Mesothelial cell of epicardium (in vitro differentiated cells): ENCODE results near the gene SLC6A13. TPM values are rescaled to one million over a fixed set of nuclear protein-coding genes. Genes with fewer than 3 reads are reported as not detected.

Source experiments
- DNase-seq, 2 experiments: peaks; one replicate each; pipeline ENCODE4 v3.0.0; 2021; ENCODE audit warnings: low spot score in 2 of 2; ENCODE audit not compliant: unreplicated experiment in 2 of 2
- H3K27ac Mint-ChIP-seq: 2 replicates; pipeline ENCODE4 v1.8.0; 2021; ENCODE audit warnings: mixed read lengths
- H3K27me3 Mint-ChIP-seq: 2 replicates; pipeline ENCODE4 v1.8.0; 2021; ENCODE audit warnings: low read depth, mixed read lengths
- H3K36me3 Mint-ChIP-seq: 2 replicates; pipeline ENCODE4 v1.8.0; 2021; ENCODE audit warnings: mixed read lengths
- H3K4me1 Mint-ChIP-seq: 2 replicates; pipeline ENCODE4 v1.8.0; 2021; ENCODE audit warnings: mixed read lengths
- H3K4me3 Mint-ChIP-seq: 2 replicates; pipeline ENCODE4 v1.8.0; 2021; ENCODE audit warnings: mild to moderate bottlenecking, moderate library complexity, mixed read lengths
- H3K9me3 Mint-ChIP-seq: 2 replicates; pipeline ENCODE4 v1.8.0; 2021; ENCODE audit warnings: mixed read lengths
- CTCF ChIP-seq: fragments of 200-600 bp; sonication (generic); IDR thresholded peaks from one replicate; pipeline ENCODE4 v1.5.0; 2021; ENCODE audit warnings: antibody characterized with exemption; ENCODE audit not compliant: unreplicated experiment
- total RNA-seq: library from RNA; stranded (reverse); gene quantifications from 3 replicates; pipeline ENCODE4 v1.2.1, GENCODE V29; 2021

SLC6A13 gene
- total RNA-seq, 1 donor from 2014 or later = 1.2 TPM

DNA sequence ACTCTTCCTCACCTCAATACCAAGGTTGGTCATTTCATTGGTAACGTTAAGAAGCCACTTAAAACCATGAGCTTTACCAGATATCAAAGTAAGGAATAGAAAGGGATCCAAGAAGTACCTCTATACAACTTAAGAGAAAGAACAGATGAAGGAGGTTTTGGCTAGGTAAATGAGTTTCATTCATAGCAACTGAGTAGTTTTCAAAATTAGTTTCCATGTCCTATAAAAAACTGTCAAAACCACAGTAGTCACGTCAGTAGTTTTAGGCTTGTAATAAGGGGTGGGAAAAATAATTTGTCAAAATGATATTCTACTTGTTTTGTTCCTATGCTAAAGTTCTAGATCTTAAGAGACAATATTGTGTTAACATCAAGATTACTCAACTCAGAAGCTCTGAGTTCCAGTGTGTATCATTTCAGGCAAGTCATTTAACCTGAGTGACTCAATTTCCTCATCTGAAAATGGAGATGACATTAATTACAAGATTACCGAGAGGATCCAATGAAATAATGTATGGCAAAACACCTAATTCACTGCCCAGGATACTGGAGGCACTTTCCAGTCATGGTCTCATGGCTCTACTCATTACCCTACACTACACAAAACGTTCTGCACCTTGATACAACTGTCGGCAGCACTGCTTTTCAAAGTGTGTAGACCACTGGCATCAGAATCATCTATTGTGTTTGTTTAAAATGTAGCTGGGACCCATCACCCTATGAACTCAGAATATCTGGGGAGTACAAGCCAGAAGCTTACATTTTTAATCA lies 24.1 kb upstream of the SLC6A13 start:
- Mint-ChIP-seq H3K27me3 (no peaks in the 10 kb centered on the region), H3K27ac (no peak overlapping the region)
- TF ChIP-seq CTCF = no peak

GRCh38 chr12:278046-278445 lies 15.4 kb upstream of the SLC6A13 start:
- H3K4me3 Mint-ChIP-seq = no peak overlapping the region
- H3K27me3 Mint-ChIP-seq = no peaks in the 10 kb centered on the region
- H3K27ac Mint-ChIP-seq = no peak overlapping the region
- no peak for TF ChIP-seq CTCF
- H3K4me1 Mint-ChIP-seq = peaks cover 11% of the 10 kb centered on the region
- H3K9me3 Mint-ChIP-seq = no peaks in the 10 kb centered on the region
- no peak for DNase-seq
- peaks cover 19% of the 10 kb centered on the region for H3K36me3 Mint-ChIP-seq

More for the DNA sequence above, 24.1 kb upstream of the SLC6A13 start:
- peaks cover 8% of the 10 kb centered on the region for H3K4me1 Mint-ChIP-seq
- no peaks in the 10 kb centered on the region for H3K9me3 Mint-ChIP-seq
- H3K4me3 Mint-ChIP-seq = no peak overlapping the region
- H3K36me3 Mint-ChIP-seq = peaks cover 35% of the 10 kb centered on the region
- no peak for DNase-seq

GRCh38 chr12:275812-276211 lies 13.2 kb upstream of the SLC6A13 start:
- DNase-seq = no peak
- no peaks in the 10 kb centered on the region for H3K9me3 Mint-ChIP-seq
- peaks cover 19% of the 10 kb centered on the region for H3K36me3 Mint-ChIP-seq
- no peaks in the 10 kb centered on the region for H3K27me3 Mint-ChIP-seq
- no peak for TF ChIP-seq CTCF
- H3K27ac Mint-ChIP-seq = no peak overlapping the region
- peaks cover 3% of the 10 kb centered on the region for H3K4me1 Mint-ChIP-seq
- no peak overlapping the region for H3K4me3 Mint-ChIP-seq

DNA sequence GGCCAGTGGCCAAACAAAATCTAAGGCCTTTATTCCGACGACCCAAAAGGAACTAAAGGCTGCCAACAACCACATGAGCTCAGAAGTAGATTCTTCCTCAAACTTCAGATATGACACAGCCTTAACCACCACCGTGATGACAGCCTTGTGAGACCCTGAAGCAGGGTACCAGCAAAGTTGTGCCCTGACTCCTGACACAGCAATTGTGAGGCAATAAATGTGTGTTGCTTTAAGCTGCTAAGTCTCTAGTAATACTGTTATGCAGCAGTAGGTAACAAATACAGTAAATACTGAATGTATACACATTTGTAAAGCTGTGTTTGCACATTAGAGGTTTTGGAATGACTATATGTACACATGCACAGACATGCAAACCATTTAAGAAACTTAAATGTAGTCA lies 10.7 kb upstream of the SLC6A13 start:
- Mint-ChIP-seq H3K27me3 (no peaks in the 10 kb centered on the region), H3K9me3 (no peaks in the 10 kb centered on the region), H3K27ac (no peak overlapping the region), H3K4me1 (peaks cover 16% of the 10 kb centered on the region), H3K36me3 (no peaks in the 10 kb centered on the region), H3K4me3 (no peak overlapping the region)
- DNase-seq = no peak
- no peak for TF ChIP-seq CTCF

DNA sequence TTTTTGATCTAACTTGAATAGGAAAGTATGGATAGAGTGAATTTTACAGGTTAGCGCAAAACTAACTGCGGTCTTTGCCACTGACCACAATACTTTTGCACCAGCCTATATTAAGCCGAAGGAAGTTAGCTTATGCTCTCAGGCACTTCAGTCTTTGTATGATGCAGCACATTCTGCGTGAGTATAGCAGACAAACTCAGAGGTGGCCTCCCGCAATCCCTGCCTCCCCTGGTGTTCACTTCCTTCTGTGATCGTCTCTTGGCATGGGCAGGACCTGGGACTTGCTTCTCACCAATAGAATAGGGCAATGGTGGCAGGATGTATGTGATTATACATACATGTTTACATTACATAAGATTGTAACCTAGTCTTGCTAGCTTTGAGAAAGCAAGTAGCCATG lies 10.3 kb upstream of the SLC6A13 start:
- Mint-ChIP-seq H3K4me3 (no peak overlapping the region), H3K9me3 (no peaks in the 10 kb centered on the region), H3K27me3 (no peaks in the 10 kb centered on the region), H3K27ac (peak overlapping the region; percentile 30), H3K36me3 (no peaks in the 10 kb centered on the region), H3K4me1 (peaks cover 20% of the 10 kb centered on the region)
- no peak for TF ChIP-seq CTCF
- no peak for DNase-seq
